Epithelial cell of esophagus (primary cell): ENCODE results near the gene RRAGD.

ENCODE experiments used
- DNase-seq: peaks from one replicate; pipeline ENCODE4 v3.0.0; 2010; ENCODE audit warnings: low read depth
- H3K4me3 ChIP-seq: 2 replicates; pipeline ENCODE4 v1.5.1; 2011; ENCODE audit warnings: mild to moderate bottlenecking, low read length, control low read depth
- CTCF ChIP-seq: IDR thresholded peaks from 2 replicates; pipeline ENCODE4 v1.5.1; 2011; ENCODE audit warnings: low read depth, mild to moderate bottlenecking, low read length, control low read depth, inconsistent platforms; ENCODE audit not compliant: insufficient read depth; ENCODE audit errors: missing control alignments

The RRAGD gene, protein sequence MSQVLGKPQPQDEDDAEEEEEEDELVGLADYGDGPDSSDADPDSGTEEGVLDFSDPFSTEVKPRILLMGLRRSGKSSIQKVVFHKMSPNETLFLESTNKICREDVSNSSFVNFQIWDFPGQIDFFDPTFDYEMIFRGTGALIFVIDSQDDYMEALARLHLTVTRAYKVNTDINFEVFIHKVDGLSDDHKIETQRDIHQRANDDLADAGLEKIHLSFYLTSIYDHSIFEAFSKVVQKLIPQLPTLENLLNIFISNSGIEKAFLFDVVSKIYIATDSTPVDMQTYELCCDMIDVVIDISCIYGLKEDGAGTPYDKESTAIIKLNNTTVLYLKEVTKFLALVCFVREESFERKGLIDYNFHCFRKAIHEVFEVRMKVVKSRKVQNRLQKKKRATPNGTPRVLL

DNA sequence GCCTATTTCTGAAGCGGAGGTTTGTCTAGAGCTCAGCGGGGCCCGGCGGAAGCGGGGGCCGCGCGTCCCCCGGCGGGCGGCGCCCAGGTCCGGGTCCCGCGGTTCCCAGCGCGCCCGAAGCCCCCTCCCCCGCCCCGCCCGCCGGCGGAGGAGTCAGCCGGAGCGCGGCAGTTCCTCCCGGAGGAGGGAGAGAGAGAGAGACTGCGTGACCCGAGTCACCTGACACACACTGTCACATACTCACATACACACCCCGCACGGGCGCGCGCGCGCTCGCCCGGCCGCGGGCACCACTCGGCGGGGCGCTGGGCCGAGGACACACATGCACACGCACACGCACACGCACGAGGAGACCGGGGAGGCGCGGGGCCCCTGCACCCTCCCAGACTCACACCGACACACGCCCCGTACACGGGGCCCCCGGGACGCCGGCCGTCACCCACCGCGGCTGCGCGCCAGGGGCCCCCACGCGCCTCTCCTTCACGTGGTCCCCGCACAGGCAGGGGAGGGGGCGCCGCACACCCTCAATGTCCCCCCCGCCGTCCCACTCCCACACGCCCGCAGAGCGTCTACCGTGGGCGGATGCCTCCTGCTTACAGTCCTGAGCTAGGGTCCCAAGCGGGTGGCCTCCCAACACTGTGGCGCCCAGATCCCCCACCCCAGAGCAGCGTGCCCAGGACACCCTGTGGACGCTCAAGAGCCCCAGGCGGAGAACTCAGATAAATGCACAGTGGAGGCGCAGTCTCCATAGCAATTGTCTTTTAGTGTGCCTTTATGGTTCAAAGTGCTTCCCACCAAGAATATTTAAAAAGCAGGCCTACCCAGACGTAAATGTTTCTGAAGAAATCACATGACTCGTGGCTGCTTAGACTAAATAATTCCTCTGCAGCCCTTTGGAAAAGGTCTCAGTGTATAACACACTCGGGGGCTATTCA is at the start of gene RRAGD:
Gene RRAGD (minus strand): TSS at position 203 of the 935 bp plus-strand sequence. CDS start 280 bp downstream, outside the sequence.
- DNase-seq = peak; percentile 35
- H3K4me3 ChIP-seq = peak within 1 kb of the TSS; percentile 39
- TF ChIP-seq CTCF = no peak

DNA sequence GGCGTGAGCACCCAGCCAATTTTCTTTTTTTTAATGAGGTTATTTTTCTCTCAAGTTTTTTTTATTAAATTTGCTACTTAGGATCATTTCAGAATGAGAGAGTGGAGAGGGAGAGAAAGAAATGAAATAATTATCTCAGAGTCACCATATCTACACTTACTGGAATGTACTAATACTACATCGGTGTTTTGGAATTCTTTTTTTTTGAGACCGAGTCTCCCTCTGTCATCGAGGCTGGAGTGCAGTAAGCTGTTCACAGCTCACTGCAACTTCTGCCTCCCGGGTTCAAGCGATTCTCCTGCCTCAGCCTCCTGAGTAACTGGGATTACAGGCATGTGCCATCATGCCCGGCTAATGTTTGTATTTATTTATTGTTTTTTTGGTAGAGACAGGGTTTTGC is 48.6 kb upstream of the RRAGD start:
- no peak for DNase-seq
- TF ChIP-seq CTCF = no peak
- no peak overlapping the region for H3K4me3 ChIP-seq

DNA sequence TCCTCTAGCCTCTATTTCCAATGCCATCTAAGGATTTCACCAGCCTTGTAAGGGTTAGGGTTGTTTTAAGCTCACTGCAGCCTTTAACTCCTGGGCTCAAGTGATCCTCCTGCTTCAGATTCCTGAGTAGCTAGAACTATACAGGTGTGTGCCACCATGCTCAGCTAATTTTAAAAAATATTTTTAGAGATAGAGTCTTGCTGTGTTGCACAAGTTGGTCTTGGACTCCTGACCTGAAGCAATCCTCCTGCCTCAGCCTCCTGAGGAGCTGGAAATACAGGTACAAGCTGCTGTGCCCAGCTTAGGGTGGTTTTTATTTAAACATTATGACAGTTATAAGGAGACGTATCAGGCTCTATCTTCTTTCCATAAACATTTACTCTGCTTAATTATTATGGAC is 47.4 kb upstream of the RRAGD start:
- no peak for DNase-seq
- no peak overlapping the region for H3K4me3 ChIP-seq
- no peak for TF ChIP-seq CTCF

DNA sequence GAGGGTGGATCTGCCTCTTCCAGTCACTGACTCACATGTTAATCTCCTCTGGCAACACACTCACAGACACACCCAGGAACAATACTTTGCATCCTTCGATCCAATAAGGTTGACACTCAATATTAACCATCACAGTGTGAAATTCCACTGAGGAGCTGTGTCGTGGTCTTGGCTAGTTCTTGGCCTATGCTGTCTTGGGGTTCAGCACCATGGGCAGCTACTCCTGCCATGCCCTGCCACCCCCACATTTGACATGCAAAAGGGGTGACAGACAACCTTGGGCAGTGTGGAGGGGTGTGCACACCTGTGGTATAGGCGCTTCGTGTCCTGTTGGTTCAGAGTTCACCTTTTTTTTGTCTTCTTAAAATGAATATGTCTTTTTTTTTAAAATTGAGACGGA is 46.6 kb upstream of the RRAGD start:
- no peak overlapping the region for H3K4me3 ChIP-seq
- DNase-seq = peak; percentile 35
- TF ChIP-seq CTCF = no peak

GRCh38 chr6:89454300-89454699 is 42.2 kb upstream of the RRAGD start:
- TF ChIP-seq CTCF = no peak
- no peak for DNase-seq
- no peak overlapping the region for H3K4me3 ChIP-seq

GRCh38 chr6:89452281-89452680 is 40.2 kb upstream of the RRAGD start:
- DNase-seq = no peak
- H3K4me3 ChIP-seq = no peak overlapping the region
- TF ChIP-seq CTCF = no peak

- TF ChIP-seq CTCF = no peak
- DNase-seq = no peak
- no peak overlapping the region for H3K4me3 ChIP-seq
These were observed 37.1 kb upstream of the RRAGD start for GRCh38 chr6:89449193-89449592.
